ENCODE measurements around the gene ERC2.

ERC2 gene

DNA sequence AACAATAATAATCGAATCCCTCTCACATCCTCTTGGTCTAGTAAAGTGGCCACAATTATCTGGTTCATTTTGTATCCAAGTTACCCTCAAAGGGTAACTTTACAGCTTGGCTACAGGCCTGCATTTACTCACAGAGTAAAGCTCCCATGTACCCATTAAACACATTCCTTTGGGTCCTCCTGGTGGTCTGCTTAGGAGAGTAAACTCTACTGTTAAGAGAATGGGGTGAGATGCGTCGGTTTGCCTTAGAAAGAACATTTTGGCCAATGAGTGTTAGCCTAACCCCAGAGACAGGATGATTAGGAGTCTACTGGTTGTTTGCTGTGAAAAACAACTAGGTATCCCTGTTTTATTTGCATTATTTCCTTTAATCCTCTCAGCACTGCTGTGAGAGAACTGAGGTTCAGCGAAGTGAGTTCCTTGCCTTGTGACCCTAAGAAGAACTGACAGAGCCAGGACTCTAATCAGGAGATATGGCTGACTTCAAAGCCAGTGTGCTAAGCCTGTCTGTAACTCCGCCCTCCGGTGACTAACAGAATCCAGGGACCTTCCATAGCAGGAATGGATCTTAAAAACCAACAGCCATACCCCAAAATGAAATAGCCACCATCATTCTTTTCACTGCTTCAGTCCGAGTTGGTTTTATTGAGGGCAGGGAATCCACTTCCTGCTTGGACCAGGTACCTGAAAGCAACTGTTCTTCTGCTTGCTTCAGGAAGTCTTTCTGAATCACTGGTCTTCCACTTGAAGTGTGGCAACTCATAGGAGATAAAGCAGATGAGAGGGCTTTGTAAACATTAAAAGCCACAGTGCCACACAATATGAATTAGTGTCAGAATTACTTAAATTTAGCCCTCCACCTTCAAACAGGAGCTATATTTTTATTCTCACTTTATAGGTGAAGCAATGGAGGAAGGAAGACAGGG lies 663.8 kb downstream of the ERC2 start:
- TF ChIP-seq, protein P1, sequence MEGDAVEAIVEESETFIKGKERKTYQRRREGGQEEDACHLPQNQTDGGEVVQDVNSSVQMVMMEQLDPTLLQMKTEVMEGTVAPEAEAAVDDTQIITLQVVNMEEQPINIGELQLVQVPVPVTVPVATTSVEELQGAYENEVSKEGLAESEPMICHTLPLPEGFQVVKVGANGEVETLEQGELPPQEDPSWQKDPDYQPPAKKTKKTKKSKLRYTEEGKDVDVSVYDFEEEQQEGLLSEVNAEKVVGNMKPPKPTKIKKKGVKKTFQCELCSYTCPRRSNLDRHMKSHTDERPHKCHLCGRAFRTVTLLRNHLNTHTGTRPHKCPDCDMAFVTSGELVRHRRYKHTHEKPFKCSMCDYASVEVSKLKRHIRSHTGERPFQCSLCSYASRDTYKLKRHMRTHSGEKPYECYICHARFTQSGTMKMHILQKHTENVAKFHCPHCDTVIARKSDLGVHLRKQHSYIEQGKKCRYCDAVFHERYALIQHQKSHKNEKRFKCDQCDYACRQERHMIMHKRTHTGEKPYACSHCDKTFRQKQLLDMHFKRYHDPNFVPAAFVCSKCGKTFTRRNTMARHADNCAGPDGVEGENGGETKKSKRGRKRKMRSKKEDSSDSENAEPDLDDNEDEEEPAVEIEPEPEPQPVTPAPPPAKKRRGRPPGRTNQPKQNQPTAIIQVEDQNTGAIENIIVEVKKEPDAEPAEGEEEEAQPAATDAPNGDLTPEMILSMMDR (IDR thresholded peaks at IDR 0.05; ENCODE audit: extremely low read depth, missing control alignments): no peak
- no peak for DNase-seq (ENCODE audit: low spot score)

DNA sequence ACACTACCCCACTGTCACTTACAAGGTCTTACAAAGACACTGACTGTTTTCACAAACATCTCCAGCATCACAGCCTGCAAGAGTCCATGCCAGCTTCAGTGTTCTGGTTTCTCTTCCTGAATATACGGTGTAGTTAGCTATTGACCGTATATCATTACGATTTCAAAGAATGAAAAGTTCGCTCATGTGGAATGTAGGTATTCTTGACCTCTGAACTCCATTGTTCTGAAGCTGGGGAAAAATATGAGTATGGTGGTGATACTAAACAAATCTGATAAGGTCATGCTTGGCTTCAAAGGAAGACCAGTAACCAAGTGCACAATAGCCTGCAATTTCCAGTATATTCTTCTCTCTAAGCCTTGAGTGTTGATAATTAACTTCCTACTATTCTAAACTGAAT lies 665.5 kb downstream of the ERC2 start:
- TF ChIP-seq, protein P1 (IDR thresholded peaks at IDR 0.05; ENCODE audit: extremely low read depth, missing control alignments): no peak

DNA sequence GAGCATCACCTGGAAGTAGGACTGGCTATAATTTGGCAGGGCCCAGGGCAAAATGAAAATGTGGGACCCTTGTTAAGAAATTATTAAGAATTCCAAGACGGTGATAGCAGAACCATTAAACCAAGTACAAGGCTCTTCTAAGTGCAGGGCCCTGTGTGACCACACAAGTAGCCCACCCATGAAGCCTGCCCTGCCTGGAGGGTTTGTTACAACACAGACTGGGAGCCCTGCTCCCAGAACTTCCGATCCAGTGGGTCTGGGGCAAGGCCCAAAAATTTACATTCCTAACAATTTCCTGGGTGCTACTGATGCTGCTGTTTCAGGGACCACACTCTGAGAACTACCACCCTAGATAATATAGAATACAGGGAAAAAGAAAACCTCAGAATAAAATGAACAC lies 666.6 kb downstream of the ERC2 start:
- TF ChIP-seq, protein P1 (IDR thresholded peaks at IDR 0.05; ENCODE audit: extremely low read depth, missing control alignments): no peak

More for the DNA sequence above, 665.5 kb downstream of the ERC2 start:
- no peak for DNase-seq (ENCODE audit: low spot score)

DNA sequence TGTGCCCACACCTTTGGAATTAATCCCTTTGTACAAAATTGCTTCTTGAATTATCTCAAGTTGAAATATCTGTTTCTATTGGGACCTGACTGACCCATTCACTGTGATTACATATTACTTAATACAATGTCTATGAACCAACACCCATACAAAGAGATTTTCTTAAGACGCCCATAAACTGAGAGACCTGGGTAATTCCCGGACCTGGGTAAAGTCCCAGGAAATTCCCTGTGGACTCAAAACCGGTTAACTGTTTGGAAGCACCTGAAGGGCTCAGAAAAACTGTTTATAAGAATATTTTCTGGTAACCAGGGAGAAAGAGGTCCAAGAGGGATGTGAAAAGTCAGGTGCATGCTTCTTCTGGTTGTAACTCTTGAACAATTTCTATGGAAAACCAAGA lies 667.2 kb downstream of the ERC2 start:
- TF ChIP-seq, protein P1 (IDR thresholded peaks at IDR 0.05; ENCODE audit: extremely low read depth, missing control alignments): no peak
- no peak for DNase-seq (ENCODE audit: low spot score)

More for the DNA sequence above, 666.6 kb downstream of the ERC2 start:
- DNase-seq (ENCODE audit: low spot score): no peak

DNA sequence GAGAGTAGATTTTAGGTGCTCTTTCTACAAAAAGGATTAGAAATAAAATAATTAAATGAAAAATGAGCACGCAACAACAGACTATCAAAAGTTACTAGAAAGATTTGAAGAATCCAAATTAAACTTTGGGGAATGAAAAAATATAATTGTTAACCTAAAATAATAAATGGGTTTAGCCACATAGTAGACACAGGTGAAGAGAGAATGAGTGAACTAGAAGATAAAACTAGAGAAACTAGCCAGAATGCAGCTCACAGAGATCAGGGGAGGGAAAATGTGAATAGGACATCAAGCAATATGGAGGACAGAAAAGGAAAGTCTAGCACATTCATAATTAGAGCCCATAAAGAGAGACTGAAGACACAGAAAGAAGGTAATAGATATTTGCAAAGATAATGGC lies 670.5 kb downstream of the ERC2 start:
- TF ChIP-seq, protein P1 (IDR thresholded peaks at IDR 0.05; ENCODE audit: extremely low read depth, missing control alignments): no peak
- DNase-seq (ENCODE audit: low spot score): no peak

DNA sequence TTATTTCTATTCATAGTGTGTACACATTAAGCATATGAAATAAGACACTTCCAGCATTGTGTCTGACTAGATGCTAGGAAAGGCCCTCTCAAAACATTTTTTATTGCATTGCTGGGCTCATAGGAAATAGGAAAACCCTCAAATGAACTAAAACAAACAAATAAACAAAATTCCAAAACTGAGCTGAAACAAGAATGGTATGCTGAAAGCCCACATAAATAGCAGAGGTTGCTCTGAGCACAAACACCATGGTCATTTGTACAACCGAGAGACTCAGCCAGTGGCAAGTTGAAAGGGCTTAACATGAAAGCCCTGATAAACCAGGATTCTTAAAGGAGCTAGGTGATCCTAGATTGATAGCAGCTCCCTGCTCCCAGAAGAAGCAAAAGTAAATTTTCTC lies 671.2 kb downstream of the ERC2 start:
- no peak for DNase-seq (ENCODE audit: low spot score)
- TF ChIP-seq, protein P1 (IDR thresholded peaks at IDR 0.05; ENCODE audit: extremely low read depth, missing control alignments): no peak

DNA sequence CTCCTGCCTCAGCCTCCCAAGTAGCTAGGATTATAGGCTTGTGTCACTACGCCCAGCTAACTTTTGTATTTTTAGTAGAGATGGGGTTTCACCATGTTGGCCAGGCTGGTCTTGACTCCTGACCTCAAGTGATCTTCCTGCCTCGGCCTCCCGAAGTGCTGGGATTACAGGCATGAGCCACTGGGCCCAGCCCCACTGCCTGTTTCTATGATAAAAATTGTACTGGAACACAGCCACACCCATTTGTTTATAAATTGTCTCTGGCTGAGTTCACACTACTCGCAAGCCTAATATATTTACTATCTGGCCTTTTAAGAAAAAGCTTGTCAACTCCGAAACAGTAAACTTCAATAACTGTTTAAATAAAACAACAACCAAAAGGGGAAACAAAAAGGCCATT lies 671.7 kb downstream of the ERC2 start:
- DNase-seq (ENCODE audit: low spot score): no peak
- TF ChIP-seq, protein P1 (IDR thresholded peaks at IDR 0.05; ENCODE audit: extremely low read depth, missing control alignments): no peak
